OCI-LY7 (cell line): ENCODE measurements around the gene TTBK1. TPM values are rescaled to one million over a fixed set of nuclear protein-coding genes. Genes with fewer than 3 reads are reported as not detected.

Experiments
- BruUV-seq: library from RNA; stranded (reverse); fragments of 400-500 nt; replicated peaks from 2 replicates; lab custom pipeline; 2021; lab: Mats Ljungman, UMichigan
- CTCF ChIA-PET: fragments of 300-600 bp; sonication (Branson Sonifier 250); formaldehyde crosslinking; loops from one replicate; lab custom pipeline; 2022; ENCODE audit warnings: antibody characterized with exemption; ENCODE audit not compliant: unreplicated experiment; lab: Charles Lee
- POLR2A ChIA-PET: fragments of 300-600 bp; sonication (Branson Sonifier 250); formaldehyde crosslinking; loops from one replicate; lab custom pipeline; 2022; ENCODE audit warnings: antibody characterized with exemption; lab: Charles Lee
- DNase-seq: peaks from one replicate; pipeline ENCODE4 v3.0.0-alpha.2; 2015; ENCODE audit warnings: low spot score
- H2AFZ ChIP-seq: fragments of 200-600 bp; sonication (generic), shearing (Covaris generic); 2 replicates; pipeline ENCODE4 v1.6.1; 2014; ENCODE audit warnings: mild to moderate bottlenecking, antibody characterized with exemption, low read length, moderate library complexity
- H3K27ac ChIP-seq: fragments of 200-600 bp; sonication (generic); 2 replicates; pipeline ENCODE4 v1.5.1; 2014; ENCODE audit warnings: mixed run types, low read depth, mild to moderate bottlenecking, moderate library complexity, low read length, inconsistent platforms; ENCODE audit not compliant: poor library complexity, severe bottlenecking
- H3K36me3 ChIP-seq: fragments of 200-600 bp; sonication (generic); 2 replicates; pipeline ENCODE4 v1.6.1; 2014; ENCODE audit warnings: mild to moderate bottlenecking, antibody characterized with exemption, low read length, moderate library complexity, mixed read lengths; ENCODE audit not compliant: insufficient read depth
- H3K4me1 ChIP-seq: fragments of 200-600 bp; sonication (generic); 2 replicates; pipeline ENCODE4 v1.5.1; 2014; ENCODE audit warnings: mild to moderate bottlenecking, low read length; ENCODE audit not compliant: insufficient read depth, poor library complexity, severe bottlenecking
- H3K4me2 ChIP-seq: fragments of 200-600 bp; sonication (generic); 2 replicates; pipeline ENCODE4 v1.6.1; 2014; ENCODE audit warnings: mild to moderate bottlenecking, low read length
- H3K4me3 ChIP-seq: fragments of 200-600 bp; sonication (generic); 2 replicates; pipeline ENCODE4 v1.5.1; 2014; ENCODE audit warnings: mild to moderate bottlenecking, low read depth, low read length; ENCODE audit not compliant: poor library complexity, severe bottlenecking
- H3K79me2 ChIP-seq: fragments of 200-600 bp; sonication (generic); 2 replicates; pipeline ENCODE4 v1.6.1; 2016; ENCODE audit warnings: low read depth, mild to moderate bottlenecking, low read length, moderate library complexity, mixed read lengths; ENCODE audit not compliant: insufficient read depth
- H3K9me2 ChIP-seq: fragments of 200-600 bp; sonication (generic); 2 replicates; pipeline ENCODE4 v1.6.1; 2016; ENCODE audit warnings: mild to moderate bottlenecking, low read length, mixed read lengths; ENCODE audit not compliant: insufficient read depth
- H3K9me3 ChIP-seq: fragments of 200-600 bp; sonication (generic); 2 replicates; pipeline ENCODE4 v1.6.1; 2014; ENCODE audit warnings: mild to moderate bottlenecking, mixed run types, low read length, mixed read lengths
- H4K20me1 ChIP-seq: fragments of 200-600 bp; sonication (generic); 2 replicates; pipeline ENCODE4 v1.6.1; 2014; ENCODE audit warnings: mild to moderate bottlenecking, antibody characterized with exemption, low read length, moderate library complexity, mixed read lengths; ENCODE audit not compliant: insufficient read depth
- CTCF ChIP-seq: fragments of 200-600 bp; sonication (generic); conservative IDR thresholded peaks from 2 replicates; pipeline ENCODE4 v1.5.1; 2014; ENCODE audit warnings: mild to moderate bottlenecking, antibody characterized with exemption, low read length, moderate library complexity, mixed read lengths
- EZH2phosphoT487 ChIP-seq: fragments of 200-600 bp; sonication (generic); IDR thresholded peaks from 2 replicates; pipeline ENCODE4 v1.6.1; 2018; ENCODE audit warnings: low read depth, borderline replicate concordance, mild to moderate bottlenecking, mixed run types, antibody characterized with exemption, low read length, moderate library complexity, mixed read lengths
- intact Hi-C: fragments of 100-400 bp; cut with micrococcal nuclease; formaldehyde crosslinking; loops from one replicate; pipeline ENCODE4 v1.10.0; 2022; ENCODE audit not compliant: unreplicated experiment
- total RNA-seq, 2 experiments: library from RNA; depleted of rRNA in 1 of 2; stranded (reverse); fragments of >200 nt in 1 of 2; shearing (Covaris generic) in 1 of 2; gene quantifications; 2 replicates each; pipeline ENCODE4 v1.2.3, GENCODE V29; 2014 to 2022

TTBK1 gene
- total RNA-seq, 2 experiments from 2014 or later = 0.35 to 1.7 TPM

- no TSS peak for BruUV-seq
These were observed 15.8 kb downstream of the TTBK1 start for GRCh38 chr6:43258807-43259686.

GRCh38 chr6:43260791-43261190 is 17.5 kb downstream of the TTBK1 start:
- no peak overlapping the region for H3K27ac ChIP-seq
- BruUV-seq = no TSS peak
- TF ChIP-seq EZH2phosphoT487 = no peak
- no peak for TF ChIP-seq CTCF
- no peaks in the 10 kb centered on the region for H3K9me2 ChIP-seq
- no peak overlapping the region for H3K4me3 ChIP-seq
- H3K36me3 ChIP-seq = no peaks in the 10 kb centered on the region
- H3K79me2 ChIP-seq = no peaks in the 10 kb centered on the region
- intact Hi-C loops = no loop called here
- ChIA-PET POLR2A (no interaction called here), CTCF (no interaction called here)
- DNase-seq = no peak
- no peaks in the 10 kb centered on the region for H3K4me1 ChIP-seq
- no peaks in the 10 kb centered on the region for H3K9me3 ChIP-seq
- no peak overlapping the region for H2AFZ ChIP-seq
- no peaks in the 10 kb centered on the region for H4K20me1 ChIP-seq
- no peak overlapping the region for H3K4me2 ChIP-seq

More at GRCh38 chr6:43258807-43259686, 15.8 kb downstream of the TTBK1 start:
- H3K27ac ChIP-seq = no peak overlapping the region
- no peaks in the 10 kb centered on the region for H3K79me2 ChIP-seq
- intact Hi-C loops = no loop called here
- H3K9me3 ChIP-seq = no peaks in the 10 kb centered on the region
- H2AFZ ChIP-seq = no peak overlapping the region
- H3K36me3 ChIP-seq = no peaks in the 10 kb centered on the region
- no peak overlapping the region for H3K4me2 ChIP-seq
- DNase-seq = no peak
- no peaks in the 10 kb centered on the region for H4K20me1 ChIP-seq
- TF ChIP-seq CTCF = no peak
- no peak for TF ChIP-seq EZH2phosphoT487
- ChIA-PET CTCF (no interaction called here), POLR2A (no interaction called here)
- no peak overlapping the region for H3K4me3 ChIP-seq
- H3K4me1 ChIP-seq = no peaks in the 10 kb centered on the region
- no peaks in the 10 kb centered on the region for H3K9me2 ChIP-seq

DNA sequence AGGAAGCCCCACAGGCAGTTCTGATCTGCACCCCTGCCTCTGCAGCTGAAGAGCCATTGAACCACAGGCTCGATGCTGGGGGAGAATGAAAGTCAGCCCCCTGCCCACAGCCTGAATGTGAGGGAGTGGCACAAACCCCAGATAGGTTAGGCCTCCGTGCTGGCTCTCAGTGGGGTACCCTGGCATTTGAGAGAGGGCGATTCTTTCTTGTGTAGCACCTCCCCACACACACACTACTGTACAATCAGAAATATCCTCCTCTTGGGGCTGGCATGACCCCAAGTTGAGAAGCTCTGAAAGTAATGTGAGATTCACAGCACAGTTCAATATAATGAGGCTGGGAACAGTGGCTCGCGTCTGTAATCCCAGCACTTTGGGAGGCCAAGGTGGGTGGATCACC is 17.9 kb downstream of the TTBK1 start:
- DNase-seq = no peak
- H3K27ac ChIP-seq = no peak overlapping the region
- no peaks in the 10 kb centered on the region for H3K79me2 ChIP-seq
- no TSS peak for BruUV-seq
- no peaks in the 10 kb centered on the region for H3K9me2 ChIP-seq
- no peaks in the 10 kb centered on the region for H3K36me3 ChIP-seq
- intact Hi-C loops = no loop called here
- POLR2A ChIA-PET = interaction anchor here (0.7 kb wide), 1 partner anchor 243 kb away, joined by 5 read pairs; no protein-coding TSS in a partner anchor
- no peaks in the 10 kb centered on the region for H3K9me3 ChIP-seq
- TF ChIP-seq CTCF (no peak), EZH2phosphoT487 (no peak)
- no peaks in the 10 kb centered on the region for H3K4me1 ChIP-seq
- no peak overlapping the region for H2AFZ ChIP-seq
- H3K4me3 ChIP-seq = no peak overlapping the region
- no peak overlapping the region for H3K4me2 ChIP-seq
- CTCF ChIA-PET = no interaction called here
- no peaks in the 10 kb centered on the region for H4K20me1 ChIP-seq
